Lower leg skin (tissue), 4 donors: Measurements from ENCODE around the gene MIEF2. TPM values are rescaled to one million over a fixed set of nuclear protein-coding genes. Genes with fewer than 3 reads are reported as not detected.

Experiments used
- DNase-seq, 2 donors: peaks; one replicate each; pipeline ENCODE4 v3.0.0-alpha.2; 2019; ENCODE audit warnings: low spot score in 2 of 2
- H3K4me3 ChIP-seq: fragments of 200-600 bp; sonication (generic); 2 replicates; pipeline ENCODE4 v1.5.1; 2017; ENCODE audit warnings: mild to moderate bottlenecking, low read depth; ENCODE audit not compliant: poor library complexity, severe bottlenecking
- POLR2A ChIP-seq, 2 donors: fragments of 450-650 bp; IDR thresholded peaks; one replicate each; pipeline ENCODE4 v1.6.1; 2016 to 2017; ENCODE audit warnings: antibody characterized with exemption in 2 of 2, mild to moderate bottlenecking in 1 of 2, moderate library complexity in 1 of 2
- WGBS, 2 donors: methylation state at CpG; one replicate each; pipeline ENCODE4 v1.1.5; 2018; 5-methylcytosine and 5-hydroxymethylcytosine counted together
- intact Hi-C: fragments of 100-400 bp; cut with DNase I; formaldehyde crosslinking; loops from one replicate; pipeline ENCODE4 v1.15.0; 2023; ENCODE audit warnings: low total_unique reads
- total RNA-seq, 4 donors: library from RNA; depleted of rRNA; stranded (reverse); fragments of >200 nt; gene quantifications; one replicate each; pipeline ENCODE4 v1.1.0, GENCODE V29; 2016
- TF ChIP-seq, protein P1 (sequence below), 3 donors: fragments of 450-650 bp; IDR thresholded peaks; one replicate each; pipeline ENCODE4 v1.5.1; 2016; ENCODE audit warnings: antibody characterized with exemption in 3 of 3, mild to moderate bottlenecking in 3 of 3, moderate library complexity in 2 of 3

The MIEF2 gene
- total RNA-seq, 4 donors from 2014 or later: 24.3 to 57.7 (median 34.2) TPM

DNA sequence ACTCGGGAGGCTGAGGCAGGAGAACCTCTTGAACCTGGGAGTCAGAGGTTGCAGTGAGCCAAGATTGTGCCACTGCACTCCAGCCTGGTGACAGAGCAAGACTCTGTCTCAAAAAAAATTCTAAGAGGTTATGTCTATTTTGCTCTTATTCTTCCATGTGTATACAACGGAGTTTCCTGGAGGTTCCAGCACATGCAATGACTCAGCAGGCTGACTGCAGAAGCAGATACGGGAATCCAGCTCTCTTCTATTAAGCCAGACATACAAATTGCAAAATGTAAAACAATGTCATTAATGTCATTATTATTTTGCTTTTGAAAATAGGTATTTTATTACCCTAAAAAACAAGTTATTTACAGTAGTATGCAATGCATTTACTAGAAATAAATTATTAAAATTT, 18.4 kb downstream of the MIEF2 start:
- intact Hi-C loops: no loop called here
- no peak for DNase-seq
- TF ChIP-seq, protein P1, sequence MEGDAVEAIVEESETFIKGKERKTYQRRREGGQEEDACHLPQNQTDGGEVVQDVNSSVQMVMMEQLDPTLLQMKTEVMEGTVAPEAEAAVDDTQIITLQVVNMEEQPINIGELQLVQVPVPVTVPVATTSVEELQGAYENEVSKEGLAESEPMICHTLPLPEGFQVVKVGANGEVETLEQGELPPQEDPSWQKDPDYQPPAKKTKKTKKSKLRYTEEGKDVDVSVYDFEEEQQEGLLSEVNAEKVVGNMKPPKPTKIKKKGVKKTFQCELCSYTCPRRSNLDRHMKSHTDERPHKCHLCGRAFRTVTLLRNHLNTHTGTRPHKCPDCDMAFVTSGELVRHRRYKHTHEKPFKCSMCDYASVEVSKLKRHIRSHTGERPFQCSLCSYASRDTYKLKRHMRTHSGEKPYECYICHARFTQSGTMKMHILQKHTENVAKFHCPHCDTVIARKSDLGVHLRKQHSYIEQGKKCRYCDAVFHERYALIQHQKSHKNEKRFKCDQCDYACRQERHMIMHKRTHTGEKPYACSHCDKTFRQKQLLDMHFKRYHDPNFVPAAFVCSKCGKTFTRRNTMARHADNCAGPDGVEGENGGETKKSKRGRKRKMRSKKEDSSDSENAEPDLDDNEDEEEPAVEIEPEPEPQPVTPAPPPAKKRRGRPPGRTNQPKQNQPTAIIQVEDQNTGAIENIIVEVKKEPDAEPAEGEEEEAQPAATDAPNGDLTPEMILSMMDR (IDR thresholded peaks at IDR 0.05): no peak
- TF ChIP-seq POLR2A (IDR thresholded peaks at IDR 0.05): no peak
- WGBS, 2 donors: 85 to 94% methylated on average over 3 of the region's 3 CpGs
- H3K4me3 ChIP-seq: no peak overlapping the region

DNA sequence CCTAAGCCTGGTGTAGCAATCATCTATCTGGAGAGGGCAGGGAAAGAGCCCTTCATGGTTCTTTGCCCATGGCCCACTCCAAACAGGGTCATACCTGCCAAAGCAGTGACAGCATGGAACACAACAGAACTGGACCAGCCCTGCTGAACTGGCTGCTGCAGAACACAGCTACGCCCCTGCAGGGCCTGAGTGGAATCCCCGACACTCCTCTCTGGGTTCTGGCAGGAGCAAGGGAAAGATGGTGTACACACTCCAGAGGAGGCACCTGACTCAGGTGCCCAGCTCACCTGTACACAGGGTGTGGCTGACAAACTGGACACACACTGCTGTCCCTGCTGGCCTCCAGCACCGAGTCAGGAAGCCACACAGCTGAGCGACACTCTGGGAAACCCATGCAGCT, 19.8 kb downstream of the MIEF2 start:
- DNase-seq: no peak
- 94% methylated on average over 4 of the region's 4 CpGs for WGBS, 2 donors
- intact Hi-C loops: no loop called here
- H3K4me3 ChIP-seq: no peak overlapping the region
- no peak for TF ChIP-seq POLR2A (IDR thresholded peaks at IDR 0.05)
- TF ChIP-seq, protein P1 (IDR thresholded peaks at IDR 0.05): no peak

DNA sequence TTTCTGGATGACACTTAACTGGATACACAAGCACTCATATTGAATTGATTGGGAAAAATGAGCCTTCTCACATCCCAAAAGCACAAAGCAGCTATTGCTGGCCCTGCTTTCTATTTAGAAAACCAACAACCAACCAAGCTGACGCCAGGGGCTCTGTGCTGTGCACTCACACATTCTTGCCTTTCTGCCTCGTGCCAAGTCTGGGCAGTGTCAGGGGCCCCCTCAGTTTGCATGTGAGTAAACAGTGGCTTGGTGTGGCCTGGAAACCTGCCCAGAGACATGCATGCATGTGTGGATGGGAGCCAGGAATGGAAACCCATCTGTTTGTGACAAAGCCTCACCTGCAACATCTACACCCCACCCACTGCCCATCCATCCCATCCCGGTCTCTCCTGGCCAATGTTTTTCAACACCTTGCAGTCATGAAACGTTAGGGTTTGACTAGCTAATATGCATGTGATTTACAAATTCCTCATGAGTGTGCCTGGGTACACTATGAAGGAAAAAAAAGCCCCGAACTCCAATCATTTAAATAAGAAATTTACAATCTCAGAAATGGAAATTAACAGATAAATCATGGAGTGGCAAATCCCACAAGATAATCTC, 20.4 kb downstream of the MIEF2 start:
- no peak for DNase-seq
- 61% methylated on average over 5 of the region's 5 CpGs for WGBS, 2 donors
- intact Hi-C loops: no loop called here
- no peak overlapping the region for H3K4me3 ChIP-seq
- TF ChIP-seq POLR2A (IDR thresholded peaks at IDR 0.05): no peak
- TF ChIP-seq, protein P1 (IDR thresholded peaks at IDR 0.05): no peak

DNA sequence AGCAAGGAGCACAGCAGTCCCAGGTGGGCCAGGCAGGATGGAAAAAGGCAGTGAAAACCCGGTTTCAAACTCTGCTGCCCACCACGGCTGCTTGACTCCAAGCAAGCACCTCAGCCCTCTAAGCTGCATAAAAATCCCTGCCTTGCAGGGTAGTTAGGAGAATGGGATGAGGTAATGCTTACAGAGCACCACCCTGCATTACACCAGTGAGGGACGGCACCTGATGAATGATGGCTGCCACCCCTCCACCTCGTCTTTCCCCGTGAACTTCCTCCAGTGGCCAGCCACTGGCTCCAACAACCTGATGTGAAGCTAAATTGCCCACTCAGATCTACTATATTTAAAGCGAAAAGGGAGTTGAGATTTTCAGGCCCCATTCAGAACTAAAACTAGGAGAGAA, 21.3 kb downstream of the MIEF2 start:
- 91% methylated on average over 6 of the region's 6 CpGs for WGBS, 2 donors
- H3K4me3 ChIP-seq: no peak overlapping the region
- intact Hi-C loops: no loop called here
- no peak for DNase-seq
- TF ChIP-seq POLR2A (IDR thresholded peaks at IDR 0.05): no peak
- TF ChIP-seq, protein P1 (IDR thresholded peaks at IDR 0.05): no peak

DNA sequence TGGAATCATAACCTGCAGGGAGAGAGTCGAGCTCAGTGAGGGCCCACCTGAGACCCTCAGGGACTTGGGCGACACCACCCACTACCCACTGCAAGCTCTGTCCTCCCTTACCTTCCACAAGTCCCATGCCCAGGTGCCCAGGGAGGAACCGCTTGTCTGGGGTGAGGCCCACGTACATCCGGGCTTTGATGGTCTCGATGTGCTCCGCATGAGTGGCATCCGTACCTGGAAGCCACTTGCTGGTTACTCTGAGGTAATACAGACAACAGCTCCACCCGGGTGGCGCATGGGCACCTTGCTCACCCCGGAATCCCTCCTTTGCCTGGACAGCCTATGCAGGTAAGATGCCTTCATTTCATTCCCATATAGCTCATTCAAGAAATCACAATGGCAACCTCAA, 24.8 kb downstream of the MIEF2 start:
- H3K4me3 ChIP-seq: no peak overlapping the region
- WGBS, 2 donors: 96 to 98% methylated on average over 11 of the region's 11 CpGs
- TF ChIP-seq POLR2A (IDR thresholded peaks at IDR 0.05): no peak
- TF ChIP-seq, protein P1 (IDR thresholded peaks at IDR 0.05): no peak
- DNase-seq: no peak
- intact Hi-C loops: no loop called here
